ENCODE measurements around the gene AGO3.

- TF ChIP-seq CTCF (IDR thresholded peaks at IDR 0.05; ENCODE audit: low read length) (no peak), EZH2 (IDR thresholded peaks at IDR 0.05; ENCODE audit: borderline replicate concordance, low read length) (no peak)
Observed at GRCh38 chr1:36088265-36088576, 157.3 kb downstream of the AGO3 start.
